Breast epithelium (tissue), 4 donors: ENCODE results near the gene FHDC1. TPM values are rescaled to one million over a fixed set of nuclear protein-coding genes. Genes with fewer than 3 reads are reported as not detected.

Source experiments
- DNase-seq, 2 donors: peaks; one replicate each; pipeline ENCODE4 v3.0.0-alpha.2; 2019; ENCODE audit warnings: low spot score in 2 of 2
- H3K27ac ChIP-seq, 2 donors: fragments of 200-600 bp; sonication (generic) in 1 of 2; one replicate each; pipeline ENCODE4 v1.5.1; 2016 to 2019; ENCODE audit warnings: mild to moderate bottlenecking in 1 of 2
- H3K27me3 ChIP-seq, 2 donors: fragments of 200-600 bp; sonication (generic) in 1 of 2; one replicate each; pipeline versions ENCODE4 v1.5.1 to v1.6.0; 2017 to 2019; ENCODE audit warnings: control low read depth in 1 of 2, mild to moderate bottlenecking in 1 of 2
- H3K36me3 ChIP-seq: fragments of 200-600 bp; one replicate; pipeline ENCODE4 v1.5.1; 2019
- H3K4me1 ChIP-seq, 2 donors: fragments of 200-600 bp; sonication (generic); one replicate each; pipeline ENCODE4 v1.5.1; 2016 to 2019; ENCODE audit warnings: control low read depth in 1 of 2
- H3K4me3 ChIP-seq, 3 donors: fragments of 200-600 bp; sonication (generic); 1 replicate in 2 of 3; 2 replicates in 1 of 3; pipeline ENCODE4 v1.5.1; 2016 to 2019; ENCODE audit warnings: mild to moderate bottlenecking in 3 of 3, moderate library complexity in 2 of 3
- H3K9me3 ChIP-seq, 2 donors: fragments of 200-600 bp; sonication (generic) in 1 of 2; one replicate each; pipeline ENCODE4 v1.5.1; 2016 to 2019; ENCODE audit warnings: control low read depth in 1 of 2
- POLR2A ChIP-seq: fragments of 450-650 bp; IDR thresholded peaks from one replicate; pipeline ENCODE4 v1.6.1; 2016; ENCODE audit warnings: antibody characterized with exemption, mild to moderate bottlenecking, moderate library complexity
- POLR2AphosphoS5 ChIP-seq, 3 donors: sonication (generic); formaldehyde crosslinking; IDR thresholded peaks; one replicate each; pipeline ENCODE4 v1.6.1; 2017; ENCODE audit warnings: antibody characterized with exemption in 3 of 3
- intact Hi-C: fragments of 100-400 bp; cut with DNase I; formaldehyde crosslinking; loops from one replicate; pipeline ENCODE4 v1.15.1; 2023; ENCODE audit warnings: low total_unique reads
- total RNA-seq, 3 donors: library from RNA; depleted of rRNA; stranded (reverse); fragments of >200 nt; gene quantifications; one replicate each; pipeline ENCODE4 v1.1.0, GENCODE V29; 2016
- TF ChIP-seq, protein P1 (sequence below), 3 donors: fragments of 450-650 bp; IDR thresholded peaks; one replicate each; pipeline ENCODE4 v1.5.1; 2016 to 2017; ENCODE audit warnings: antibody characterized with exemption in 3 of 3, mild to moderate bottlenecking in 3 of 3, moderate library complexity in 3 of 3

Gene FHDC1
- total RNA-seq, 3 donors from 2014 or later, result 0.48 to 2.3 (median 2.0) TPM

DNA sequence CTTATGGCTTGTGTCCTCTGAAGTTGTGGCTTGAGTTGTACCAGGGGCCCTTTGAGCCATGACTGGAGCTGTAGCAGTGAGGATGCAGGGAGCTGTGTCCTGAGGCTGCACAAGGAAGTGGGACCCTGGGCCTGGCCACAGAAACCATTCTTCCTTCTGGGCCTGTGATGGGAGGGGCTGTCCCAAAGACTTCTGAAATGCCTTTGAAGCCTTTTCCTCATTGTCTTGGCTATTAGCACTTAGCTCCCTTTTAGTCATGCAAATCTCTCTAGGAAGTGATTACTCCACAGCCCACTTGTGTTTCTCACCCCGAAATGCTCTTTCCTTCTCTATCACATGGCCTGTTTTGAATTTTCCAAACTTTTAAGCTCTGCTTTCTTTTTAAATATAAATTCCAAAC is 92.4 kb downstream of the FHDC1 start:
- H3K36me3 ChIP-seq, result no peaks in the 10 kb centered on the region
- H3K9me3 ChIP-seq, result peaks cover 10 to 12% of the 10 kb centered on the region in 2 donors
- no peak overlapping the region for H3K4me3 ChIP-seq
- H3K27ac ChIP-seq, result no peak overlapping the region
- intact Hi-C loops, result no loop called here
- no peaks in the 10 kb centered on the region for H3K4me1 ChIP-seq
- no peak for DNase-seq
- TF ChIP-seq POLR2AphosphoS5 (IDR thresholded peaks at IDR 0.05) (no peak), POLR2A (no peak)
- TF ChIP-seq, protein P1, sequence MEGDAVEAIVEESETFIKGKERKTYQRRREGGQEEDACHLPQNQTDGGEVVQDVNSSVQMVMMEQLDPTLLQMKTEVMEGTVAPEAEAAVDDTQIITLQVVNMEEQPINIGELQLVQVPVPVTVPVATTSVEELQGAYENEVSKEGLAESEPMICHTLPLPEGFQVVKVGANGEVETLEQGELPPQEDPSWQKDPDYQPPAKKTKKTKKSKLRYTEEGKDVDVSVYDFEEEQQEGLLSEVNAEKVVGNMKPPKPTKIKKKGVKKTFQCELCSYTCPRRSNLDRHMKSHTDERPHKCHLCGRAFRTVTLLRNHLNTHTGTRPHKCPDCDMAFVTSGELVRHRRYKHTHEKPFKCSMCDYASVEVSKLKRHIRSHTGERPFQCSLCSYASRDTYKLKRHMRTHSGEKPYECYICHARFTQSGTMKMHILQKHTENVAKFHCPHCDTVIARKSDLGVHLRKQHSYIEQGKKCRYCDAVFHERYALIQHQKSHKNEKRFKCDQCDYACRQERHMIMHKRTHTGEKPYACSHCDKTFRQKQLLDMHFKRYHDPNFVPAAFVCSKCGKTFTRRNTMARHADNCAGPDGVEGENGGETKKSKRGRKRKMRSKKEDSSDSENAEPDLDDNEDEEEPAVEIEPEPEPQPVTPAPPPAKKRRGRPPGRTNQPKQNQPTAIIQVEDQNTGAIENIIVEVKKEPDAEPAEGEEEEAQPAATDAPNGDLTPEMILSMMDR (IDR thresholded peaks at IDR 0.05), result no peak
- H3K27me3 ChIP-seq, result no peaks in the 10 kb centered on the region

Other genes starting within 250 kb of the FHDC1 start
- 1 to 10 TPM in 1 of 3 donors, under 1 TPM in 2; 0.16 to 1.6 (median 0.66) TPM for gene TIGD4, start 156.6 kb upstream of the FHDC1 start, total RNA-seq
- 10 to 100 TPM; 25.3 to 54.9 (median 39.0) TPM for gene ARFIP1, start 156.4 kb upstream of the FHDC1 start, total RNA-seq